ENCODE measurements around the gene NEK9. TPM values are rescaled to one million over a fixed set of nuclear protein-coding genes. Genes with fewer than 3 reads are reported as not detected.
A peak's percentile ranks its signal among the peaks of the same experiment; 100 is the strongest.

The NEK9 gene
- 10 to 100 TPM; 26.4 to 38.4 TPM for total RNA-seq

DNA sequence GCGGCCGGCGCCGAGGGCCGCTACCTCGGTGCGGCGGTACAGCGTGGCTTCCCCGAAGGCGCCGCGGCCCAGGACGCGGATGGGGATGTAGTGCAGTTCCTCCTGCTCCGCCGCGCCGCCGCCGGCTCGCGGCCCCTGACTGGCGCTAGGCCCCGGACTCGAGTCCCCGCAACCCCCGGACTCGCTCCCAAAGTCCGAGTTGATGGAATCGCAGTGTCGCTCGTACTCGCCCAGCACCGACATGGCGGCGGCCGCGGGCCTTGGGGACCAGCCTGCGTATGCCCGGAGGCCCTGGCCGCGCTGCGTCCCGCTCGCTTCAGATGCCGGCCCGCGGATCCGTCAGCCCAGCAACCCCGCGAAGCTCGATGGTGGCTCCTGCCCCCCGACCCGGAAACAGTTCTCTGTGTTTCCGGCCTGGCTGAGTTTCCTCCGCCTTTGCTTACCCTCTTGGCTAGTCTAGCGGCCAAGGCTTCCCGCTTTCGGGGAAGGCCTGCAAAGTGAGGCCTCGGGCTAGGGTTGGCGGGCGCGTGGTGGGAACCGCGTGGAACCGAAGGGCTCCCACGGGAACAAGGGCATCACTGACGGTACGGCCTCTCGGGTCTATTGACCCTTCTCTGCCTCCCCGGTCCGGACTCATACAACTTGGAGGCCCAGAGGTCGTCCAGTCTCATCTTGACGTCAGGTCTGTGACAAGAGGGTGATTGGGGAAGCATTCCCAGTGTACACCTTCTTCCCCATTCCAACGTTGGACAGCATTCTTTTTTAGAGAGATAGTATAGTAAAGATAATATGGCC, at the start of gene NEK9:
TSS of gene NEK9 (minus strand) at position 370 of the 795 bp plus-strand sequence. CDS start at position 243, 127 bp downstream.
- ATAC-seq (peak; percentile 94), DNase-seq (peak; percentile 86 to 91 (median 89))
- Histone ChIP-seq H3K27me3 (no peaks in the 10 kb centered on the region), H3K4me3 (peak within 1 kb of the TSS; percentile 66 to 92), H3K4me1 (peaks cover 20% of the 10 kb centered on the region), H3K36me3 (replicated peaks in 1 of 2; ENCODE audit: insufficient read depth in 1 of 2, low read depth in 2 of 2) (no peaks in the 10 kb centered on the region), H3K9me3 (no peaks in the 10 kb centered on the region), H3K27ac (peak within 1 kb of the TSS; percentile 83 to 95 (median 92))
- intact Hi-C loops (cut with DNase I) = no loop called here
- TF ChIP-seq CTCF (IDR thresholded peaks at IDR 0.05) (peak in 1 of 7 experiments; percentile 13), POLR2A (IDR thresholded peaks at IDR 0.05) (peak; percentile 53 to 87 (median 79))
- 0% methylated on average over 57 to 74 of the region's 76 CpGs for WGBS, 2 donors

- DNase-seq (peak; percentile 91 to 94 (median 92)), ATAC-seq (peak; percentile 89)
- peak; percentile 76 to 94 (median 91) for TF ChIP-seq POLR2A (IDR thresholded peaks at IDR 0.05)
- no peak for TF ChIP-seq CTCF (IDR thresholded peaks at IDR 0.05)
- Histone ChIP-seq H3K27me3 (no peaks in the 10 kb centered on the region), H3K36me3 (replicated peaks in 1 of 2; ENCODE audit: insufficient read depth in 1 of 2, low read depth in 2 of 2) (no peaks in the 10 kb centered on the region), H3K27ac (peak within 1 kb of the TSS; percentile 94 to 100 (median 99)), H3K4me1 (peaks cover 38% of the 10 kb centered on the region), H3K4me3 (peak within 1 kb of the TSS; percentile 75 to 89), H3K9me3 (no peaks in the 10 kb centered on the region)
- WGBS, 2 donors = 0 to 1% methylated on average over 24 to 44 of the region's 49 CpGs
- intact Hi-C loops (cut with DNase I) = no loop called here
These were observed 49.4 kb upstream of the NEK9 start, which contains the start of gene TMED10 for GRCh38 chr14:75176142-75176820. TMED10 (minus strand) TSS chr14:75176612; CDS start chr14:75176579, 33 bp downstream.

GRCh38 chr14:75175677-75176141, 48.9 kb upstream of the NEK9 start:
- intact Hi-C loops (cut with DNase I) = no loop called here
- 3% methylated on average over 10 of the region's 10 CpGs for WGBS, 2 donors

DNA sequence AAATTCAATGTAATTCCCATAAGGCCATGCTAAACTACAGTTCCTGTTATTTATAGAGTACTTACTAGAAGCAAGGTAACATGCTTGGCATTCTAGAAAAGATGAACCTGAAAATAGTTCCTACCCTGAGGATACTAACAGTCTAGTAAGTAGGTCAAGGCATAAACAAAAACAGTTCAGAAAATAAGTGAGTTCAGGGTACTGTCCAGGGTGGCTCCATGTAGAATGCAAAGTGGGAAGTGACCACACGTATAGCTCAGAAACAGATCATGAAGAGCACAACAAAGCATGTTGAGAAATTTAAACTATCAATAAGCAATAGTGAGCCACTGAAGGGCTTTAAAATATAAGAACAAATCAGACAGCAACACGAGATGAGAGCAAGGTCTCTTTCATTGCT, 47.2 kb upstream of the NEK9 start:
- ATAC-seq (no peak), DNase-seq (no peak)
- TF ChIP-seq CTCF (IDR thresholded peaks at IDR 0.05) = no peak
- TF ChIP-seq POLR2A (IDR thresholded peaks at IDR 0.05) = no peak
- Histone ChIP-seq H3K27ac (peak overlapping the region in 3 of 4 donors; percentile 6 to 100 (median 94)), H3K4me1 (peaks cover 59% of the 10 kb centered on the region), H3K9me3 (no peaks in the 10 kb centered on the region), H3K4me3 (no peak overlapping the region), H3K27me3 (no peaks in the 10 kb centered on the region), H3K36me3 (replicated peaks in 1 of 2; ENCODE audit: insufficient read depth in 1 of 2, low read depth in 2 of 2) (no peaks in the 10 kb centered on the region)
- WGBS, 2 donors = 18 to 27% methylated on average over 2 of the region's 2 CpGs
- intact Hi-C loops (cut with DNase I) = no loop called here

More at GRCh38 chr14:75175677-75176141, 48.9 kb upstream of the NEK9 start:
- DNase-seq = no peak
- peaks cover 43% of the 10 kb centered on the region for H3K4me1 ChIP-seq
- no peaks in the 10 kb centered on the region for H3K36me3 ChIP-seq (replicated peaks in 1 of 2; ENCODE audit: insufficient read depth in 1 of 2, low read depth in 2 of 2)
- TF ChIP-seq POLR2A (IDR thresholded peaks at IDR 0.05) (no peak), CTCF (IDR thresholded peaks at IDR 0.05) (no peak)
- ATAC-seq = peak; percentile 1
- H3K4me3 ChIP-seq = peak overlapping the region; percentile 75 to 89
- peak overlapping the region; percentile 94 to 100 (median 99) for H3K27ac ChIP-seq
- no peaks in the 10 kb centered on the region for H3K9me3 ChIP-seq
- no peaks in the 10 kb centered on the region for H3K27me3 ChIP-seq

Measured in body of pancreas (tissue), 4 donors.